ENCODE measurements around the gene ERCC6L. TPM values are rescaled to one million over a fixed set of nuclear protein-coding genes. Genes with fewer than 3 reads are reported as not detected.

ERCC6L gene
- total and polyA plus RNA-seq, 2 of the 13 experiments (the other 11 are each of a cell fraction or from before 2014, with no cell fraction given), result 0.86 to 9.5 TPM

DNA sequence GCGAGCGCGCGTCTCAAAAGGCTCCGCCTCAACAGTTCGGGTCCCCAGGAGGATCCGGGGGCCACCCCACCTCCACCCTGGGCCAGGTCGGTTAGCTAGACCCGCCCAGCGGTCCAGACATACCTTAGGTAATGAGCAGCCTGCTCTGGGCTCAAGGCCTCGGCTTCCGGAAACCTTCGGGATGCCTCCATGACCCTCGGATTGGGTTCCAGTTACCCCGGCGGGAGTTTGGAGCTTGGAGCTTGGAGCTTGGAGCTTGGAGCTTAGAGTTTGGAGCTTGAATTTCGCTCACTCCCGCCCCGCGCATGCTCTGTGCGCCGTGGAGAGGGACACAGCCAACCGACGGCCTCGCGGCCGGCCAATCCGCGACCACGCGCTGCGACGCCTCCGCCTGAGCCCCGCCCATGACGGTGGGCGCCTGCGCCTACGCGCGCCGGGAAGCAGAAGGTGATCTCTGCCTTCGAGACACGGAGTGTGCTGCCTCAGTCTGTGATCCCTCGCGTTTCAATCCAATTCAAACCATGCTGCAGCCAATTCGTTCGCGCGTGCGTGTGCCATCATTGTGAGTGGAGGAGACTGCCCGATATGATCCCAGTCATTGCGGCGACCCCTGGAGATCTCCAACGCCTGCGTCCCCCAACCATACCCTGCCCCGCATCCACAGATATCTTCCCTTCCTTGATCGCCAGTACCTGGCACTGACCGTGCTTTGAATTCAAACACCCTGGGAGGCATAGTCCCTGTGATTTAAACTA, at the start of gene ERCC6L (continued):
- TF ChIP-seq, protein P1, sequence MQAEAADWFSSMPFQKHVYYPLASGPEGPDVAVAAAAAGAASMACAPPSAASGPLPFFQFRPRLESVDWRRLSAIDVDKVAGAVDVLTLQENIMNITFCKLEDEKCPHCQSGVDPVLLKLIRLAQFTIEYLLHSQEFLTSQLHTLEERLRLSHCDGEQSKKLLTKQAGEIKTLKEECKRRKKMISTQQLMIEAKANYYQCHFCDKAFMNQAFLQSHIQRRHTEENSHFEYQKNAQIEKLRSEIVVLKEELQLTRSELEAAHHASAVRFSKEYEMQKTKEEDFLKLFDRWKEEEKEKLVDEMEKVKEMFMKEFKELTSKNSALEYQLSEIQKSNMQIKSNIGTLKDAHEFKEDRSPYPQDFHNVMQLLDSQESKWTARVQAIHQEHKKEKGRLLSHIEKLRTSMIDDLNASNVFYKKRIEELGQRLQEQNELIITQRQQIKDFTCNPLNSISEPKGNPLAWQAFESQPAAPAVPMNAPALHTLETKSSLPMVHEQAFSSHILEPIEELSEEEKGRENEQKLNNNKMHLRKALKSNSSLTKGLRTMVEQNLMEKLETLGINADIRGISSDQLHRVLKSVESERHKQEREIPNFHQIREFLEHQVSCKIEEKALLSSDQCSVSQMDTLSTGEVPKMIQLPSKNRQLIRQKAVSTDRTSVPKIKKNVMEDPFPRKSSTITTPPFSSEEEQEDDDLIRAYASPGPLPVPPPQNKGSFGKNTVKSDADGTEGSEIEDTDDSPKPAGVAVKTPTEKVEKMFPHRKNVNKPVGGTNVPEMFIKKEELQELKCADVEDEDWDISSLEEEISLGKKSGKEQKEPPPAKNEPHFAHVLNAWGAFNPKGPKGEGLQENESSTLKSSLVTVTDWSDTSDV (CRISPR knock-in tag; IDR thresholded peaks at IDR 0.05), result peak; percentile 17; the same call in 1 of the 2 replicates
- TF ChIP-seq KDM2A (CRISPR knock-in tag; IDR thresholded peaks at IDR 0.05; ENCODE audit: borderline replicate concordance, low read depth), result peak; percentile 72; the same call in 1 of the 2 replicates
- TF ChIP-seq ZNF619 (CRISPR knock-in tag; IDR thresholded peaks at IDR 0.05), result no peak
- TF ChIP-seq, protein P2, sequence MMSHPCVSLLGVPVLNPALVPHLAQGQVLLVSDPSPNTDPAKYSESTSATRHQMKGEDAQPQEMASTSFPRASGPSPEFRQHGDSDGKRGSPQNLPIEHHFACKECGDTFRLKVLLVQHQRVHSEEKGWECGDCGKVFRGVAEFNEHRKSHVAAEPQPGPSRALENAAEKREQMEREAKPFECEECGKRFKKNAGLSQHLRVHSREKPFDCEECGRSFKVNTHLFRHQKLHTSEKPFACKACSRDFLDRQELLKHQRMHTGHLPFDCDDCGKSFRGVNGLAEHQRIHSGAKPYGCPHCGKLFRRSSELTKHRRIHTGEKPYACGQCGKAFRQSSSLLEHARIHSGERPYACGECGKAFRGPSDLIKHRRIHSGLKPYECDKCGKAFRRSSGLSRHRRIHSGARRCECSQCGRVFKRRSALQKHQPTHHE (CRISPR knock-in tag; IDR thresholded peaks at IDR 0.05; ENCODE audit: borderline replicate concordance), result no peak
- TF ChIP-seq, protein P3, sequence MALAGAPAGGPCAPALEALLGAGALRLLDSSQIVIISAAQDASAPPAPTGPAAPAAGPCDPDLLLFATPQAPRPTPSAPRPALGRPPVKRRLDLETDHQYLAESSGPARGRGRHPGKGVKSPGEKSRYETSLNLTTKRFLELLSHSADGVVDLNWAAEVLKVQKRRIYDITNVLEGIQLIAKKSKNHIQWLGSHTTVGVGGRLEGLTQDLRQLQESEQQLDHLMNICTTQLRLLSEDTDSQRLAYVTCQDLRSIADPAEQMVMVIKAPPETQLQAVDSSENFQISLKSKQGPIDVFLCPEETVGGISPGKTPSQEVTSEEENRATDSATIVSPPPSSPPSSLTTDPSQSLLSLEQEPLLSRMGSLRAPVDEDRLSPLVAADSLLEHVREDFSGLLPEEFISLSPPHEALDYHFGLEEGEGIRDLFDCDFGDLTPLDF (CRISPR knock-in tag; IDR thresholded peaks at IDR 0.05), result peak; percentile 52; the same call in 1 of the 2 replicates
- TF ChIP-seq POGZ (CRISPR knock-in tag; IDR thresholded peaks at IDR 0.05), result peak; percentile 47; the same call in 1 of the 2 replicates
- 0 out of 2 replicates have a peak, but pooled peaks have one; percentile 19 for TF ChIP-seq ZNF562 (CRISPR knock-in tag; IDR thresholded peaks at IDR 0.05; ENCODE audit: borderline replicate concordance)
- TF ChIP-seq, protein P4, sequence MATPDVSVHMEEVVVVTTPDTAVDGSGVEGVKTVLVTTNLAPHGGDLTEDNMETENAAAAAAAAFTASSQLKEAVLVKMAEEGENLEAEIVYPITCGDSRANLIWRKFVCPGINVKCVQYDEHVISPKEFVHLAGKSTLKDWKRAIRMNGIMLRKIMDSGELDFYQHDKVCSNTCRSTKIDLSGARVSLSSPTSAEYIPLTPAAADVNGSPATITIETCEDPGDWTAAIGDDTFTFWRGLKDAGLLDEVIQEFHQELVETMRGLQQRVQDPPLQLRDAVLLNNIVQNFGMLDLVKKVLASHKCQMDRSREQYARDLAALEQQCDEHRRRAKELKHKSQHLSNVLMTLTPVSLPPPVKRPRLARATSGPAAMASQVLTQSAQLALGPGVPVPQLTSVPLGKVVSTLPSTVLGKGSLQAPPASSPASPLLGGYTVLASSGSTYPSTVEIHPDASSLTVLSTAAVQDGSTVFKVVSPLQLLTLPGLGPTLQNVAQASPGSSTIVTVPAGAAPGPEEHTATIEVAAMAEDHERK (CRISPR knock-in tag; IDR thresholded peaks at IDR 0.05; ENCODE audit: low read depth), result 0 out of 2 replicates have a peak, but pooled peaks have one; percentile 29
- peak; percentile 29 for TF ChIP-seq ZFX (CRISPR knock-in tag; IDR thresholded peaks at IDR 0.05; ENCODE audit: low read depth)
- peak; percentile 52 for TF ChIP-seq AGO2 (optimal IDR thresholded peaks at IDR 0.05; ENCODE audit: low read depth, low read length)
- 0 out of 2 replicates have a peak, but pooled peaks have one; percentile 48 for TF ChIP-seq ZNF605 (CRISPR knock-in tag; IDR thresholded peaks at IDR 0.05)
- TF ChIP-seq, protein P5, sequence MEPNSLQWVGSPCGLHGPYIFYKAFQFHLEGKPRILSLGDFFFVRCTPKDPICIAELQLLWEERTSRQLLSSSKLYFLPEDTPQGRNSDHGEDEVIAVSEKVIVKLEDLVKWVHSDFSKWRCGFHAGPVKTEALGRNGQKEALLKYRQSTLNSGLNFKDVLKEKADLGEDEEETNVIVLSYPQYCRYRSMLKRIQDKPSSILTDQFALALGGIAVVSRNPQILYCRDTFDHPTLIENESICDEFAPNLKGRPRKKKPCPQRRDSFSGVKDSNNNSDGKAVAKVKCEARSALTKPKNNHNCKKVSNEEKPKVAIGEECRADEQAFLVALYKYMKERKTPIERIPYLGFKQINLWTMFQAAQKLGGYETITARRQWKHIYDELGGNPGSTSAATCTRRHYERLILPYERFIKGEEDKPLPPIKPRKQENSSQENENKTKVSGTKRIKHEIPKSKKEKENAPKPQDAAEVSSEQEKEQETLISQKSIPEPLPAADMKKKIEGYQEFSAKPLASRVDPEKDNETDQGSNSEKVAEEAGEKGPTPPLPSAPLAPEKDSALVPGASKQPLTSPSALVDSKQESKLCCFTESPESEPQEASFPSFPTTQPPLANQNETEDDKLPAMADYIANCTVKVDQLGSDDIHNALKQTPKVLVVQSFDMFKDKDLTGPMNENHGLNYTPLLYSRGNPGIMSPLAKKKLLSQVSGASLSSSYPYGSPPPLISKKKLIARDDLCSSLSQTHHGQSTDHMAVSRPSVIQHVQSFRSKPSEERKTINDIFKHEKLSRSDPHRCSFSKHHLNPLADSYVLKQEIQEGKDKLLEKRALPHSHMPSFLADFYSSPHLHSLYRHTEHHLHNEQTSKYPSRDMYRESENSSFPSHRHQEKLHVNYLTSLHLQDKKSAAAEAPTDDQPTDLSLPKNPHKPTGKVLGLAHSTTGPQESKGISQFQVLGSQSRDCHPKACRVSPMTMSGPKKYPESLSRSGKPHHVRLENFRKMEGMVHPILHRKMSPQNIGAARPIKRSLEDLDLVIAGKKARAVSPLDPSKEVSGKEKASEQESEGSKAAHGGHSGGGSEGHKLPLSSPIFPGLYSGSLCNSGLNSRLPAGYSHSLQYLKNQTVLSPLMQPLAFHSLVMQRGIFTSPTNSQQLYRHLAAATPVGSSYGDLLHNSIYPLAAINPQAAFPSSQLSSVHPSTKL (CRISPR knock-in tag; IDR thresholded peaks at IDR 0.05), result no peak
- no peak for TF ChIP-seq SATB2 (CRISPR knock-in tag; IDR thresholded peaks at IDR 0.05)
- TF ChIP-seq, protein P6, sequence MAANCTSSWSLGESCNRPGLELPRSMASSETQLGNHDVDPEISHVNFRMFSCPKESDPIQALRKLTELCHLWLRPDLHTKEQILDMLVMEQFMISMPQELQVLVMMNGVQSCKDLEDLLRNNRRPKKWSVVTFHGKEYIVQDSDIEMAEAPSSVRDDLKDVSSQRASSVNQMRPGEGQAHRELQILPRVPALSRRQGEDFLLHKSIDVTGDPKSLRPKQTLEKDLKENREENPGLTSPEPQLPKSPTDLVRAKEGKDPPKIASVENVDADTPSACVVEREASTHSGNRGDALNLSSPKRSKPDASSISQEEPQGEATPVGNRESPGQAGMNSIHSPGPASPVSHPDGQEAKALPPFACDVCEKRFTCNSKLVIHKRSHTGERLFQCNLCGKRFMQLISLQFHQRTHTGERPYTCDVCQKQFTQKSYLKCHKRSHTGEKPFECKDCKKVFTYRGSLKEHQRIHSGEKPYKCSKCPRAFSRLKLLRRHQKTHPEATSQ (CRISPR knock-in tag; IDR thresholded peaks at IDR 0.05; ENCODE audit: borderline replicate concordance), result 0 out of 2 replicates have a peak, but pooled peaks have one; percentile 47
- TF ChIP-seq ARNT2 (CRISPR knock-in tag; IDR thresholded peaks at IDR 0.05; ENCODE audit: low read depth), result 0 out of 2 replicates have a peak, but pooled peaks have one; percentile 38

Data from HepG2 (cell line).